ENCODE measurements around the gene CCDC24. TPM values are rescaled to one million over a fixed set of nuclear protein-coding genes. Genes with fewer than 3 reads are reported as not detected.

The CCDC24 gene
- polyA plus RNA-seq, 1 experiment = 2.0 TPM

DNA sequence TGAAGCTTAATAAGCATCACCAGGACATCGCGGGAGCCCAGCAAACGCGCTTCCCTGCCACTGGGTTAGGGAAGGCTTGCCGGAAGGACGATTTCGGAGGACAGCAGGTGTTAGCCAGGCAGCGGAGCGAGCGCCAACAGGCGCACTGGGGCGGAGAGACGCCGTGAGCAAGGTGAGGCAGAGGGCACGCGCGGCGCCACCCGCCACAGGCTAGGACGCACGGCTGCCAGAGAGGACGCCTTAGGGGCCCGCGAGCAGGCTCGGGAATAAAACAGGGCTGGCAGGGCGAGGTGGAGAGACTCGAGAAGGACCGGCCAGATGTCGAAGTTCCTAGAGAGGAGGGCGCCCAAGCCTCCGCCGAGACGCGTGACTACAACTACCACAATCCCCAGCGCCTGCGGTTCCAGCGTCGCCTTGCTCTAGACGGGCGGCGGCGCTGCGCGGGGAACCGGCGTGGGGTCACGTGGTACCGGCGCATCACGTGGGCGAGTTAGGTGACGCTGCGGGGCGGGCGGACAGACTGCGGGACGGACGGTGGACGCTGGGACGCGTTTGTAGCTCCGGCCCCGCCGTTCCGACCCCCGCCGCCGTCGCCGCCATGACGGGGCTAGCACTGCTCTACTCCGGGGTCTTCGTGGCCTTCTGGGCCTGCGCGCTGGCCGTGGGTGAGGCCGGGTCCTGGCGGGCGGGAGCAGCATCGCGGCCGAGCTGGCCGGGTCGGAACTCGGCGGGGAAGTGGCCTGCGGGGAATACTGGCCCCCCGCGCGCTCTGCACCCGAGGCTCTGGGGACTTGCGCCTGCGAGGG, 16.8 kb upstream of the CCDC24 start, which contains the start of gene ATP6V0B:
ATP6V0B (plus strand) TSS at position 518 of the 806 bp plus-strand sequence; CDS start at position 599, 81 bp downstream.
- Histone ChIP-seq H3K27me3 (ENCODE audit: control insufficient read depth, insufficient read depth, low read length) (no peaks in the 10 kb centered on the region), H3K4me3 (ENCODE audit: low read depth, low read length) (peak within 1 kb of the TSS; percentile 93), H3K36me3 (ENCODE audit: control insufficient read depth, insufficient read depth, low read length) (peaks cover 11% of the 10 kb centered on the region)
- CTCF ChIA-PET = interaction anchor here (0.9 to 2.7 kb wide), 5 partner anchors 29 to 73 kb away, joined by 5 to 9 read pairs (median 7); no protein-coding TSS in a partner anchor
- POLR2A ChIA-PET = interaction anchor here (1.4 kb wide), 1 partner anchor 17 kb away, joined by 3 read pairs; the partner anchor contains the start of gene CCDC24
- TF ChIP-seq, protein P1, sequence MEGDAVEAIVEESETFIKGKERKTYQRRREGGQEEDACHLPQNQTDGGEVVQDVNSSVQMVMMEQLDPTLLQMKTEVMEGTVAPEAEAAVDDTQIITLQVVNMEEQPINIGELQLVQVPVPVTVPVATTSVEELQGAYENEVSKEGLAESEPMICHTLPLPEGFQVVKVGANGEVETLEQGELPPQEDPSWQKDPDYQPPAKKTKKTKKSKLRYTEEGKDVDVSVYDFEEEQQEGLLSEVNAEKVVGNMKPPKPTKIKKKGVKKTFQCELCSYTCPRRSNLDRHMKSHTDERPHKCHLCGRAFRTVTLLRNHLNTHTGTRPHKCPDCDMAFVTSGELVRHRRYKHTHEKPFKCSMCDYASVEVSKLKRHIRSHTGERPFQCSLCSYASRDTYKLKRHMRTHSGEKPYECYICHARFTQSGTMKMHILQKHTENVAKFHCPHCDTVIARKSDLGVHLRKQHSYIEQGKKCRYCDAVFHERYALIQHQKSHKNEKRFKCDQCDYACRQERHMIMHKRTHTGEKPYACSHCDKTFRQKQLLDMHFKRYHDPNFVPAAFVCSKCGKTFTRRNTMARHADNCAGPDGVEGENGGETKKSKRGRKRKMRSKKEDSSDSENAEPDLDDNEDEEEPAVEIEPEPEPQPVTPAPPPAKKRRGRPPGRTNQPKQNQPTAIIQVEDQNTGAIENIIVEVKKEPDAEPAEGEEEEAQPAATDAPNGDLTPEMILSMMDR (IDR thresholded peaks at IDR 0.05; ENCODE audit: insufficient read depth, low read depth, low read length) = no peak; the same call in 1 of the 2 replicates
- DNase-seq (ENCODE audit: low read depth) = peak; percentile 50

DNA sequence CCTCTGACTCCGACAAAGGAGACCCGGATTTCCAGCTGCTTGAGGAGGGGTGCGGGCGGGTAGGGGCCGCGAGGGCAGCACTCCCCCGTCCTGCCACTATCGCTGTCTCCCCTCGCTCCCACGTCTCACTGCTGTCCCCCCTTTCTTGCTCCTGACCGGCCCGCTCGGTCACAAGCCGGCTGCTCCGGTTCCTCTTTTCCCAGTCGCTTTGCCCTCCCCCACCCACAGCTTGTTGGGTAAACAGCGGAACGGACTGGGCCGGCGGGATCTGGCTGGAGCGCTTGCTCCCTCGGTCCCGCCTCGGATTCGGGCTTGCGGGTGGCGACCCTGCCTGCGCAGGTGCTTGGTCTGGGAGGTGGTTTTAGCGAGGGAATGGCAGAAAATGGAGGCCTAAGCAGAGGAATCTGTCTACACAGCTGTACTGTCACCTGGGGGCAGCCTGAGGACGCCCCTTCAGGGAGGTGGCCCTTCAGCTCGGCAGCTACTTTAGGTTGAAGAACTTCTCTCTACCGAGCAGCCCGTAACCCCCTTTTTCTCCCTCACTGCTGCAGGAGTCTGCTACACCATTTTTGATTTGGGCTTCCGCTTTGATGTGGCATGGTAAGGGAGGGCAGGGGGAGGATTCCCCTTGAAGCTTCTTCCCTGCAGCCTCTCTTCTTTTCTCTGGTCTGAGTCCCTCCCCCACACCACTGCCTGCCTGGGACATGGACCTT, 16.0 kb upstream of the CCDC24 start:
- ChIA-PET POLR2A (interaction anchor here (0.5 to 1.4 kb wide), 2 partner anchors 17 to 325 kb away, joined by 3 read pairs; partner anchors contain the start of gene CCDC24), CTCF (interaction anchor here (0.9 to 2.0 kb wide), 5 partner anchors 11 to 61 kb away, joined by 3 to 9 read pairs (median 7); no protein-coding TSS in a partner anchor)
- TF ChIP-seq, protein P1 (IDR thresholded peaks at IDR 0.05; ENCODE audit: insufficient read depth, low read depth, low read length) = no peak
- Histone ChIP-seq H3K4me3 (ENCODE audit: low read depth, low read length) (peak overlapping the region; percentile 93), H3K36me3 (ENCODE audit: control insufficient read depth, insufficient read depth, low read length) (peaks cover 11% of the 10 kb centered on the region), H3K27me3 (ENCODE audit: control insufficient read depth, insufficient read depth, low read length) (no peaks in the 10 kb centered on the region)
- DNase-seq (ENCODE audit: low read depth) = no peak

DNA sequence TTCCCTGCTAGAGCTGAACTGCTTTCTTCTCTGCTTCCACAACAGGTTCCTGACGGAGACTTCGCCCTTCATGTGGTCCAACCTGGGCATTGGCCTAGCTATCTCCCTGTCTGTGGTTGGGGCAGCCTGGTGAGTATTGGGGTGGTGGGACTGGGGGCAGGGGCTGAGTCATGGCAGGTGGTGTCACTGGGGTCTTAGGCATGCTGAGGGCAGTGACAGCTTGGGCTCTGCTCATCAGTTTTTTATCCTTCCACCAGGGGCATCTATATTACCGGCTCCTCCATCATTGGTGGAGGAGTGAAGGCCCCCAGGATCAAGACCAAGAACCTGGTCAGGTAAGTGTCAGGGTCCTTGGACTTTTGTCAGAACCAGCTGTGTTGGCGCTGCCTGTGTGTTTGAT, 15.4 kb upstream of the CCDC24 start:
- DNase-seq (ENCODE audit: low read depth) = no peak
- POLR2A ChIA-PET = no interaction called here
- Histone ChIP-seq H3K36me3 (ENCODE audit: control insufficient read depth, insufficient read depth, low read length) (peaks cover 11% of the 10 kb centered on the region), H3K4me3 (ENCODE audit: low read depth, low read length) (peak overlapping the region; percentile 93), H3K27me3 (ENCODE audit: control insufficient read depth, insufficient read depth, low read length) (no peaks in the 10 kb centered on the region)
- CTCF ChIA-PET = interaction anchor here (1.2 to 2.0 kb wide), 5 partner anchors 12 to 61 kb away, joined by 3 to 9 read pairs (median 7); no protein-coding TSS in a partner anchor
- TF ChIP-seq, protein P1 (IDR thresholded peaks at IDR 0.05; ENCODE audit: insufficient read depth, low read depth, low read length) = no peak

DNA sequence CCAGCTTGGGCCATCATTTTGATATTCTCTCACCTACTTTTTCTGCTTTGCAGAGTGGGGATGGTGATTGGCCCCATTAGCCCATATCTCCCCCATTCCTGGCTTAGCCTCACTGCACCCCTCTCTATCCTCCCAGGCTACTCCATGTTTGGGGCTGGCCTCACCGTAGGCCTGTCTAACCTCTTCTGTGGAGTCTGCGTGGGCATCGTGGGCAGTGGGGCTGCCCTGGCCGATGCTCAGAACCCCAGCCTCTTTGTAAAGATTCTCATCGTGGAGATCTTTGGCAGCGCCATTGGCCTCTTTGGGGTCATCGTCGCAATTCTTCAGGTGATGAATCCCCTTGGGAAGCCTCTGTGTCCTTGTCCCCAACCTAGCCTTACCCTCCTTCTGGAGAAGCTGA, 14.5 kb upstream of the CCDC24 start:
- ChIA-PET POLR2A (no interaction called here), CTCF (interaction anchor here (1.0 to 1.3 kb wide), 2 partner anchors 43 to 60 kb away, joined by 3 to 4 read pairs; no protein-coding TSS in a partner anchor)
- H3K36me3 ChIP-seq (ENCODE audit: control insufficient read depth, insufficient read depth, low read length) = peaks cover 11% of the 10 kb centered on the region
- H3K4me3 ChIP-seq (ENCODE audit: low read depth, low read length) = no peak overlapping the region
- no peak for DNase-seq (ENCODE audit: low read depth)
- no peaks in the 10 kb centered on the region for H3K27me3 ChIP-seq (ENCODE audit: control insufficient read depth, insufficient read depth, low read length)
- TF ChIP-seq, protein P1 (IDR thresholded peaks at IDR 0.05; ENCODE audit: insufficient read depth, low read depth, low read length) = no peak

Measured in BJ (cell line).